ENCODE measurements around the gene JMJD1C.
"Not testable (repeated sequence)": the region's sequence is repeated elsewhere in the genome, so short reads cannot be mapped to it uniquely, and the experiment has no call there.

Gene JMJD1C

DNA sequence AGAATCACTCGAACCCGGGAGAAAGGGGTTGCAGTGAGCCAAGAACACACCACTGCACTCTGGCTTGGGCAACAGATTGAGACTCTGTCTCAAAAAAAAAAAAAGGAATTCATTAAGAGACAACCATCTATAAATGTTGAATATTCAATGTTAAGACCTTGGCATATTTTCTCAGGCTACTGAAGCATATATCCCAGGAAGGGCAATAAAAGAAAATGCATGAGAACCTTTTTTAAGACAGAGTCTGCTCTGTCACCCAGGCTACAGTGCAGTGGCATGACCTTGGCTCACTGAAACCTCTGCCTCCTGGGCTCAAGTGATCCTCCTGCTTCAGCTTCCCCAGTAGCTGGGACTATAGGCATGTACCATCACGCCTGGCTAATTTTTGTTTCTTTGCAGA lies 165.0 kb downstream of the JMJD1C start:
- DNase-seq (ENCODE audit: low read depth in 2 of 2): no peak

DNA sequence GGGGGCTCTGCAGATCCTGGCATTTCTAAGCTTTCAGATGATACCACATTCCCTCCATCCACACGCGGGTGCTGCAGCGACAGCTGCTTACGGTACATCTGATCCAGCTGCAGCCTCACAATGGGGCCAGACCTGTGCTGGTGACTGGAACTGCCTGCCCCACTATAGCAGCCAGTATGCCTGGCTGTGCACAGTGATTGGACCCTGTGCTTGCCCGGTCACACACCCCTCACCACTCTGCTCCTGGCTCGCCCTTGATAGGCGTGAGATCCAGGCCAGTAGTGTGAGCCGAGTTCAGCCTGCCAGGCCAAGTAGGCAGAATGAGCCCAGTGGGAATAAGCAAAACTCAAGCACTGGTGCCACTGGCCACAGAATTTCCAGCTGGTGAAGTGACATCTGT lies 167.8 kb downstream of the JMJD1C start:
- no peak for DNase-seq (ENCODE audit: low read depth in 2 of 2)

DNA sequence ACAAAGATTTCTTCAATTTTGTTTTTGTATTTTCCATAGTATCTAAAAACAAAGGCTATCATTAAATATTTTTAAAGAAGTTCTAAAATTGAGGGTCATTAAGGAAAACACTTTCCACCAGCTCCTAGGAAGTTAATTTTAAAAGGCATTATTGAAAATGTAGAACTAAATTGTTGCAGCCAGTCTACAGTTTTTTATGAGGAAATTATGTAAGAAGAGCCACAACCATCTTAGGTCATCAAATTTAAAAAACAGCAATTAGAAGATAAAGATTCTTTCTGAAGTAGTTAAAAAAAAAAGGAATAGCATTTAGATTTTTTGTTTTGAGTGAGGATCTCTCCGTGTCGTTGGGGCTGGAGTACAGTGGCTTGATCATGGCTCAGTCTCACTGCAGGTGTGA lies 171.0 kb downstream of the JMJD1C start:
- DNase-seq (ENCODE audit: low read depth in 2 of 2): no peak

- DNase-seq (ENCODE audit: low read depth in 2 of 2): not testable (repeated sequence)
These were observed 172.9 kb downstream of the JMJD1C start for GRCh38 chr10:63292847-63293246.

DNA sequence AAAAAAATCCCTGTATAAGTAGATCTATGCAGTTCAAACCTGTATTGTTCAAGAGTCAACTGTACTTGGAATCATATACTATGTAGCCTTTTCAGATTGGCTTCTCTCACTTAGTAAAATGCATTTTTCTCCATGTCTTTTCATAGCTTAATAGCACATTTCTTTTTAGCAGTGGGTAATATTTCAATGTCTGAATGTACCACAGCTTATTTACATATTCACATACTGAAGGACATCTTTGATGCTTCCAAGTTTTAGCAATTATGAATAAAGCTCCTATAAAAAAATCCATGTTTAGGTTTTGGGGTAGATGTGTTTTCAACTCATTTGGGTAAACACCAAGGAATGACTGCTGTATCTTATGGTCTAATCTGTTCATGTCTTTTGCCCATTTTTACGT lies 177.6 kb downstream of the JMJD1C start:
- no peak for DNase-seq (ENCODE audit: low read depth in 2 of 2)

DNA sequence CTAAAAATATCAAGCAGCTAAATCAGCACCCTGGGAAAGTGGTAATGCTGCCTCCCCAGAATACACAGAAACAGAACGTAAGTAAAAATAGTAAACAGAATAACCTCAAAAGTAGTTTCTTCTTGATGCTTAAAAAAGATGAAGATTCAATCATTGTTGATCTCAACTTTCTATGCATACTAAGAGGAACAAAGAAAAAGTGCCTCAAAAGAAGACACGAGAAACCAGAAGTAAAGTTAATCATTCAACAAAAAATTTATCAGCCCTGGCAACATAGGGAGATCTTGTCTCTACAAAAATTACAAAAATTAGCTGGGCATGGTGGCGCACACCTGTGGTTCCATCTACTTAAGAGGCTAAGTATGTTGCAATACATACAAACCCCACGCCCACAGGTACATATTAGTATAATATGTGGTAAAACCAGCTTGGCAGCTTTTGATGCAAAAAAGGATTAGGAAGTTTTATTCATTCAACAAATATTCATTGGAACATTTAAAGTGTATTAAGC lies 179.0 kb downstream of the JMJD1C start:
- no peak for DNase-seq (ENCODE audit: low read depth in 2 of 2)

DNA sequence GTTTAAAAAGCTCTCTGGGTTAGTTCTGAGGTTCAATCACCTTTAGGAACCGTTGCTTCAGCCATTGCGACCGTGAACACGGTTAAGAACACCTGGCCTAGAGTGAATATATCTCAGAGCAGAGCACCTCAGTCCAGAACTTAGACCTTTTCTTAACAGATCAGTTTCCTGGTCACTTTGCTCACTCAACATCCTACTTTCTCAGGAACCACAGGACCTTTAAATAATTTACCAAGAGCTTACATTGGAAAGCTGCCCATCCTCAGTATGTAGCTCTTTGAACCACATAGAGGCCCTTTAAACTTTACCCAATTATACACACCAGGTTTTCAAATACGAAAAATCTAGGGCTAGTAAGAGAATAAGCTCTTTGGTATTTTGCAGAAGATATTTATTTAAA lies 179.4 kb downstream of the JMJD1C start:
- no peak for DNase-seq (ENCODE audit: low read depth in 2 of 2)

DNA sequence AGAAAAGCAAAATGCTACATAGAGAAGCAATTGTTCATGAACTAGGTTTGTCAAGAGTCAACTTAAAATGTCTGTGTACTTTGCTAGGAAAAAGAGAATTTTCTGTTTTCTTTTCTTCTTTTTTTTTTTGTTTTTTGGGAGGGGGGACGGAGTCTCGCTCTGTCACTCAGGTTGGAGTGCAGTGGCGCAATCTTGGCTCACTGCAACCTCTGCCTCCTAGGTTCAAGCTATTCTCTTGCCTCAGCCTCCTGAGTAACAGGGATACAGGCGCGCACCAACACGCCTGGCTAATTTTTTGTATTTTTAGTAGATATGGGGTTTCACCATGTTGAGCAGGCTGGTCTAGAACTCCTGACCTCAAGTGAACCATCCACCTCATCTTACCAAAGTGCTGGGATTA lies 181.9 kb downstream of the JMJD1C start:
- not testable (repeated sequence) for DNase-seq (ENCODE audit: low read depth in 2 of 2)

- no peak for DNase-seq (ENCODE audit: low read depth in 2 of 2)
These were observed 182.7 kb downstream of the JMJD1C start for GRCh38 chr10:63283093-63283492.

DNA sequence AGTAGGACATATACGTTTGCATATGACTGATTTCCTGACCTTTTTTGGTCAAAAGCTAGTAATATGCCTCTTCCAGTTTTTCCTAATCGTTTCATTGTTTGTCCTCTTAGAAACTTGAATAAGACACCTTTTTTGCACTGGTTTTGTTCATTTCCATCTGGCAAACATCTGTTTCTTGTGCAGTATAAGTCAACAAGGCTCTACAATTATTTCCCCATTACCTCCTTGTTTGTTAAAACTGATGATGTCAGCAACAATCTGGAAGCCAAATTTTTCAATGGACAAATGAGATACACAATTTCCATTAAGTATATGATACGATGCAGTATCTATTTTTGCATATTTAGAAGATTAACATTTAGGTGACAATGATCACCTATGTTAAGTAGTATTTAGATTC lies 183.8 kb downstream of the JMJD1C start:
- no peak for DNase-seq (ENCODE audit: low read depth in 2 of 2)

GRCh38 chr10:63280386-63280785 lies 185.4 kb downstream of the JMJD1C start:
- DNase-seq (ENCODE audit: low read depth in 2 of 2): no peak

- DNase-seq (ENCODE audit: low read depth in 2 of 2): no peak
These were observed 190.7 kb downstream of the JMJD1C start for GRCh38 chr10:63275094-63275493.

- no peak for DNase-seq (ENCODE audit: low read depth in 2 of 2)
These were observed 192.2 kb downstream of the JMJD1C start for GRCh38 chr10:63273577-63273976.

DNA sequence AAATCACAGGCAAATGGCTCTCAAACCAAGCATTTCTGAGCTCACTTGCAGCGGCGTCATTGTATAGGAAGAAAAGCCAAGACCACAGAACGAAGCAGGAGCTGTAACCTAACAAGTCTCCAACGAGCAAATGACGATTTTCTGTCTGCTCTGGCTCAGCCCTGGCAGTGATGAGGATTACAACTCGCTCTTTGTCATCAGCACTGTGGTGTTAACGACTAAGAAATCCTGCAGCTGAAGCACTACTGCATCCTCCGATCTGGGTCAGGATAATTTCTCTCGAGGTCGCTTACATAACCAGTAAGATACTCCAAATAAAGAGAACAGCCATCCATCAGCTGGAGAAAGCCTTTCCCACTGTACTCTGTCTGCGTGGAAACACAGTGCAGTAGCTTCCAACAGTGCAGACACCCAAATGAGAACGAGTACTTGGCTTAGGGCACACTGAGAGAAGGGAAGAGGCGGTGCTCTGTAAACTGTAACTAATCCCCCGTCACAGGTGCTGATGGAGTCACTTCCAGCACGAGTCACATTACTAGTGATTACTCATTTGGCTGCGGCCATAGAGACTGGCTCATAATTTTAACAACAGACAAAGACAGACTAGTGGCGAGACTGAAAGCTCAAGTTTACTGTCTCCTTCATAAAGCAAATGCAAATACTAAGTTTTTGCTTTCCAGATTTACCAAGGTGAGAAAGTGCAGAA lies 196.8 kb downstream of the JMJD1C start:
- peak; percentile 37 to 55 for DNase-seq (ENCODE audit: low read depth in 2 of 2)

- DNase-seq (ENCODE audit: low read depth in 2 of 2): no peak
These were observed 197.5 kb downstream of the JMJD1C start for GRCh38 chr10:63268149-63268797.

GRCh38 chr10:63267414-63268148 lies 198.2 kb downstream of the JMJD1C start:
- DNase-seq (ENCODE audit: low read depth in 2 of 2): no peak

DNA sequence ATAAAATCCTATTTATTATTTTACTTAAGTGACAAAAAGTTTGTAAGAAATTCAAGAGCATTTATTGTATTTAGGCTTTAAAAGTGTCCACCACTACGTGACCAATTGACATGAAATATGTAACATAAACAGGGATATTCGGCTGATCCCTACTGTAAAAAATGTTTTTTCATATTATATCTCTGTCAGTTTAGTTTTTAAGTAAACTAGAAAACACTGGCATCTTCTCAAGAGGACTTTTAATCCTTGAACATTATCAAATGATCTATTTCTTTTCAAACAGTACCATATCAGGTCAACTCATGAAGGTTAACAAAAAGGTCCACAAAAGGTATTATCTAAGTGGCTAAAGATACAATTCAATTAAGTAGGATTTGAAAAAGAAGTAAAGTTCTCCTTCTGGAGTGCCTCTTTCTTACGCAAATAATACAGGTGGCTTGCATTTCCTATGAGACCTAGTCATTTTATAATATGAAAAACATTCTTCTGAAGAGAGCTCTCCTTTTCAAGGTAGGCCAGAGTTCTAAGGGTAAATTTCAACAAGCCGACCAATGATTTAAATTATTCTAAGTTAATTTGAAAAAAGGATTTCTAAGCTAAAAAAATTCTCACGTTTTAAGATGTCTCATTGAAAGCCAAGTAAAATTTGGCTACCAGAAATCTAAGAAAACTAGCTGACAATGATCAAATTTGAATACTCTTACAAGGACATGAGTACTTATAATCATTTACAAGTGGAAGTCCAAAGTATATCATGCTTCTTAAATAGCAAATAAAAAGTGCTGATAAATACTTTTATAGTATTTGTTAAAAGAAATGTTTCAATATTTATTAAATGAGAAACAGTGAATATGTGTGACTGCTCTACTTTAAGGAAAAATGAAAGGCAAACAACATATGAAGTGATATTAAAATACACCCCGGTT lies 199.1 kb downstream of the JMJD1C start:
- DNase-seq (ENCODE audit: low read depth in 2 of 2): no peak

DNA sequence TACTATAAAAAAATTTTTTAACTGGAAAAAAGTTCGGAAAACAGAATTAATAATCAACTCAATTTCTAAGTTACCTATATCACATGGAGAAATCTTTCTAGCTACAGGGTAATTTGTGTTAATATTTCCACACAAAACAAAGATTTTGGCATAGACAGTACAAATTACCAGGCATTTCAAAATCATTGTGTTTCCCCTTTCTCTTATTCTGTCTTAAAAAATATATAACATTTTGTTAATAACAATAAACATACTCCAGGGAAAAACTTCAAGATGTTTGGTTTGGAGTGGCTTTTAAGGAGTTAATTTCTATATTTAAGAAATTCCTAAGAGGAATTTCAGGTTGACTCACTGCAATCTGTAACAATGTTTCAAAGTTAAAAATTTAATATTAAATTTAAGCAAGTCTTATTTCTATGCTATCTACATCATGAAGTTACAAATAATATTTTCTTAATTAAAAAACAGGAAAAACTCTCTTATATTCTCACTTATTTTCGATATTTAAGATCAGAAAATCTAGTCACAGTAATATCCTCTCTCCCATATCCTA lies 200.0 kb downstream of the JMJD1C start:
- no peak for DNase-seq (ENCODE audit: low read depth in 2 of 2)

- DNase-seq (ENCODE audit: low read depth in 2 of 2): no peak
These were observed 200.6 kb downstream of the JMJD1C start for GRCh38 chr10:63265222-63265617.

DNA sequence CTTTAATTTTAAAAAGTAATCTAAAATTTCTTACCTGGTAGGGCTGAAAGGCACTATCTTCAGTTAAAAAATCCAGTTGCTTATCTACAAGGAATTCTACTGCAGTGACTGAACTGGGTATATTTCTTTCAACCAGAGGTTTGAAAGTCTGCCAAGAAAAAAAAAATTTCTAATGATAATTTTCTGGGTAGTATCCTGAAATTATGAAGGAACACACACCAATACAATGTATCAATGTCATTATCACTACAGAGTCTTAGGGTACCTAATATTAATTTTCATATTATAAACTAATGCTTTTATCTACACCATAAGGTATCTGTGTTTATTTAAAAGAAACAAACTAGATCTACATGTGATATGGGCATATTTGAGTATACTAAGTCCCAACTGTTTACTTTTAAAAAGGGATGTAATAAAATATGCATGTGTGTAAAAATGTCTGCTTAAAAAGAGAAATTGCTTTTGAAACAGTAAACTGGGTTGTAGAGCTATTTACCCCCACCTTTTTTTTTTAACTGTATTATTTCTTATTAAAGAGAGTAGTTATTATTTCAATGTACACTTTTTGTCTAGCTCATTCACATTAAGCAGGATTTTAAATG lies 201.1 kb downstream of the JMJD1C start:
- DNase-seq (ENCODE audit: low read depth in 2 of 2): no peak
